ENCODE measurements around the gene TLE3.

The TLE3 gene

DNA sequence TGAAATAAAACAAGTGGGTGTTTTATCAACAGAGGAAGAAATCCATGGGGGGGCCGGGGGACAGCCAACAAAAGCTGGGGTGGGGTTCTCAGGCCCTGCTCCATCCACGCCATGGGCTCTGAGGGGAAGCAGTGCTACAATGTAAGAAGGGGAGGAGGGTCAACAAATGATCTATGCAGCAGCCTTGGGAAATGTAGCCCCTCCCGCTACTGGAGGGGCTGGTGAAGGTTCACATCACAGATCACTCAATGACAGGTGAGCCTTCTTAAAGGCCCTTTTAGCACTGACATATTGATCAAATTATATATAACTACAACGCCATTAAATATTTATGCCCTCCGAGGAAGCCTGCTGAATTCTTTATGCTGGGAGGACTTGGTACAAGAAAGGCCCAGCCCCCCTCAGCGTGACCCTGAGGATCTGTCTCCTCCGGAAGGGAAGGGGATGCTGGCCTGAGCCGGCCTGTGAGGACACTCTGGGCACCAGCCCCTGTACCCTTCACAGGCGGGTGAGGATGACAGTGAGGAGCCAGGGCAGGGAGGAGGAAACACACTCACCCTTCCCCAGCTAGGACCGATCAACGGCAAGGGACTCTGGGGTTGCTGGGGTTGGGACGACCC lies 15.3 kb downstream of the TLE3 start:
- DNase-seq, result no peak

GRCh38 chr15:70081612-70082011 lies 16.1 kb downstream of the TLE3 start:
- no peak for DNase-seq

DNA sequence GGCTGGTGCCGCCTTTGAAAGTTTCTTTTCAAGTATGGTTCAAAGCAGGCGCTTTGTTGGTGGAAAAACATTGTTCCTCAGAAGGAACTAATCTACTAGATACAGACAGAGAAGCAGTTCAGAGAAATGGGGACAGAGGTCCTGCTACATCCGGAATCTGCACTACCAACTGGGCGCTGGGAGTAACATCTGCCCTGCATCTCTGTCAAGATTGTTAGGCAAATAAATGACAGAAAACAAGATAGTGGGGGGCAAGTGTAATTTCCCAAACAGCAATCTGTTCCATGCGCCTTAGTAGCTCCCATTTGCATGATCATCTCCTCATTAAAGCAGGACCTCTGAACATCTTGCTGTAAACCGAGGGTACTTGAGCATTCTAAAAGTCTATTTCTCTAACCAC lies 17.4 kb downstream of the TLE3 start:
- no peak for DNase-seq

- no peak for DNase-seq
Measured at GRCh38 chr15:70079888-70080287, 17.8 kb downstream of the TLE3 start.

GRCh38 chr15:70078578-70079417 lies 18.9 kb downstream of the TLE3 start:
- DNase-seq, result no peak

GRCh38 chr15:70077188-70078147 lies 20.2 kb downstream of the TLE3 start:
- DNase-seq, result no peak

DNA sequence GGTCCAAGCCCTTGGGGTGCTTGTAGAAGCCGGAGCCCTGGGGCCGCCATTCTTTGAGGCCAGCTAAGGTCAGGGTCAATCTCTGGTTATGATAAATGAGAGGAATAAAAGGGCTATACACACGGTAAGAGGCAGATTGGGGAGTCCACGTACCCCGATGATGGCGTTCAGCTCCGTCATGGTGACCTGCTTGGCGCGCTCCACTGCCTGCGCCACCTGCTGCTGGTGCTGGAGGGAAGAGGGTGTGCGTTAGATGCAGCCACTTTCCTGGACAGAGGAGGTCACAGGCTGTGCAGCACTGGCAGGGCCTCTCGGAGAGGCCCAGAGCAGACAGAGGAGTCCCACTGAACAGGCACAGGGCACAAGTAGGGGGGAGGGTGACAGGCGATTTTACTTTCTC lies 23.3 kb downstream of the TLE3 start:
- no peak for DNase-seq

DNA sequence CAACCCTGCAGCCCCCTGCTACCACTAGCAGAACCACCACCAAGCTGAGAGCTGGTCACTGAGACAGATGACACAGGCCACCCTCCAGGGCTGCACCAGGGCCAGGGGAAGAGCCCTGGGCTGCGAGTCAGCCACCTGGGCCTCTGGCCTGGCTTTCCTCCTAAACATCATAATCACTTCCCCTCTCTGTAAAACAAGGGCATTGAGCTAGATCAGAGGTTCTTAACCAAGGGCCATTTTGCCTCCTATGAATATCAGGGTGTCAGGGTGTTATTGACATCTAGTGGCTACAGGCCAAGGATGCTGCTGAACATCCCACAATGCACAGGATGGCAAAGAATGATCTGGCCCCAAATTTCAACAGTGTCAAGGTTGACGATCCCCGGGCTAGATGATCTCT lies 25.2 kb downstream of the TLE3 start:
- DNase-seq, result no peak

DNA sequence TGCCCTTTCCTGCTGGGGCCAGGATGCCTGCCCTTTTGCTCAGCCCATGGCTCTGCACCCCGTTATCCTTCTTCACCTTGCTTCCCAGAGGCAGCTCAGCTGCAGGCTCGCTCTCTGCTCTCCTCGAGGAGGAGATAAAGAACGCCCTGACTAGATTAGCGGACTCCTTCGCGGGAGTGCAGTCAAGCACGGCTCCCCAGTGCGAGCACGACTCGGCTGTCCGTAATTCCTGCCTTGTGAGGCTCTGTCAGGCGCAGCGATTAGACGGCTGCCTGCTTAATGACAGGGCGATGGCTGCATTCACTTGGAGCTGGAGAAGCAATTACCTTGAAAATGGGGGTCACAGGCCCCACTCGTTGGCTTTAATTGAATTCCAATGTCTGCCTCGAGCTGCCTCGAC lies 25.9 kb downstream of the TLE3 start:
- no peak for DNase-seq

- no peak for DNase-seq
Measured at GRCh38 chr15:70069716-70070115, 28.0 kb downstream of the TLE3 start.

DNA sequence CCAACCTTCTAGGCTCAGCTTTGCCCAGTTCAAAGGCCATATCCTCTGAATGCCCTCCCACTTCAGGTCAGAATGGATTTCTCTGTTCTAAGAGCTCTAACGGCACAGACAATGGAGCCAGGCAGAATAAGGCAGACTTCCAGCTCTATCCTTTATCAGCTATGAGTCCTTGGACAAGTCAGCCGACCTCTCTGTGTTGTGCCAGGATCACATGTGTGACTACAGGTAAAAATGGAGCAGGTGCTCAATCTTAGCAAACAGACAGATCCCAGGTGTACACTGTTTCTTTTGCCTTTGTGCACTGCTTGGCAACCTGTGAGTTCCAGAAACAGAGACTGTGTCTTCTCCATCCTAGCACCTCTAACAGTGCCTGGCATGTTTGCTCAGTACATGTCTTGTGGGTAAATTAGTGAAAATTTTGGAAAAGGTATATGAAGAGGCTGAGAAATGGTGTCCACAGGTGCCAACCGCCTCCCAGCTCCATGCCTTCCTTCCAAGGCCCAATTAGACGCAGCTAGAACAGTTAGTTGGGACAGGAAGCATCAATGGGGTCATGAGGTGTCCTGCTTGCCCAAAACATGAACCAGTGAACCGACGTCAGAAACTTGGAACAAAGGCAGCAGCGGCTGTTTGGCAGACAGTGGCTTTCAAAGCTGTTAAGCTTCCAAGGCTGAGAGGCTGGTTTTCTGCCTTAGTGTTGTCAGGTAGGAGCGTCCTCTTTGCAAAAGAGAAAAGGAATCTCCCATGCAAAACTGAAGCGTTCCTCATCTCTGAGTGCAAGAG lies 28.7 kb downstream of the TLE3 start:
- DNase-seq, result peak; percentile 42

GRCh38 chr15:70067681-70068080 lies 30.0 kb downstream of the TLE3 start:
- DNase-seq, result no peak

DNA sequence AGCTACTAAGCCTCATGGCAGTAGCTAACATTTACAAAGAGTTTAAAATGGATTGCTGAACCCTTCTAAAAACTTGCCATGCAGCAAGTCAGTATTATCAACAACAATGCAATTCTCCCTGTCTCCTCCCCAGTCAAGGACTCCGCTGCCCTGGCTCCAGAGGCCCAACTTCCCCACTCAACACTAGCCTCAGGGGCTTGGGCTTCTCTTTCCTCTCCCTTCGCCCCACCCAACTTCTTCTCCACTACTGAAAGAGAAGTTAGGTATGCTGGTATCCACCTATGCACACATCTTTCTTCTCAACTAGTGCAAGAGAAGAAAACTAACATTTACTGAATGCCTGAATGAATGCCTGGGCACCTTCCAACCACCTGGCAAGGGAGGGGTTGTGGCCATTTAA lies 30.7 kb downstream of the TLE3 start:
- DNase-seq, result no peak

GRCh38 chr15:70066447-70066846 lies 31.3 kb downstream of the TLE3 start:
- no peak for DNase-seq

DNA sequence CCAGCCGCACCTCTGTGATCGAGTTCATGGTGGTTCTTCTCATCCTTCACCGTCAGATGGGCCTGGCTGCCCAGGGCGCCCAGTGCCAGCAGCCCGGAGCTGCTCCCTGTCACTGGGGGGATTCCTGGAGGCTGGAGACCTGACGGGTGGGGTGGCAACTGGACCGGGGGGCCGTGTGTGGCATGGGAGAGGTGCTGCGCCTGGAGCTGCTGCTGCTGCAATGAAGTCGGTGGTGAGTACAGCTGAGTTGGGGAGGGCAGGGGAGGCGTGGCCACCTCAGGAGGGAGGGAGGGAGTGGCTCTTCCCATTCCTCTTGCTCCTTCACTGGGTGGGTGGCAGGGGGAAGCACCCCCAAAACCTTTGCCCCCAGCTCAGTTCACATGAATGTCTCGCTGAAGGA lies 31.7 kb downstream of the TLE3 start:
- DNase-seq, result no peak

DNA sequence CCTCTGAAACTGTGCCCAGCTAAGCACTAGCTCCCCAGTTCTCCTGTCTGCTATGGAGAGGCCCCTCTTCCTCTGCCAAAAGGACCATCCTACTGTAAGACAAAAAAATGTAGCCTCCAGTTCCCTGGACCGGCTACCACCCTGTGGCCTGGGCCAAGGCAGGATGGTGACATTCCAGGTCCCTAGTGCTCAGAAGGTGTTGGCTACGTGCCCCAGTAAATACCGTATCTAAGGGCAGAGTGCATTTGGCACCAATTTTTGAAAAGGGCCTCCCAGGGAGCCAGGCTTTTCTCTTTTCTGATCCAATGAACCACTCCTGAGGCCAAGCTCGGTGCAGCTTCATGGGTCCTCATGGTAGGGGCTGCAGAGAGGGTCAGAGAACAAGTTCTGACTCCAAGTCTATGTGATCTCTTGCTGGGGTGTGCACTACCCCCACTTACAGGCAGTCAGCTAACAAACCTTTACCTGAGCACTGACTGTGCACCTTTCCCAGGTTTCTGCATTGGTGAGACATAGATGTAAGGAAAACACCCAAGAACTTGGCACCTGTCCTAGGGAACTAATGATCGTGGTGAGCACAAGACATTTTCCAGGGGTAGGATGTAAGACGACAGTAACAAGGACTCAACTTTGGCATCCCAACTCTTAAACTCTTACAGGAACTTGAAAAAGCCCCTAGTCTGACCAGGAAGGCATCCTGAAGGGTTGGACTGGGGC lies 32.6 kb downstream of the TLE3 start:
- no peak for DNase-seq

GRCh38 chr15:70064441-70064840 lies 33.3 kb downstream of the TLE3 start:
- DNase-seq, result no peak

DNA sequence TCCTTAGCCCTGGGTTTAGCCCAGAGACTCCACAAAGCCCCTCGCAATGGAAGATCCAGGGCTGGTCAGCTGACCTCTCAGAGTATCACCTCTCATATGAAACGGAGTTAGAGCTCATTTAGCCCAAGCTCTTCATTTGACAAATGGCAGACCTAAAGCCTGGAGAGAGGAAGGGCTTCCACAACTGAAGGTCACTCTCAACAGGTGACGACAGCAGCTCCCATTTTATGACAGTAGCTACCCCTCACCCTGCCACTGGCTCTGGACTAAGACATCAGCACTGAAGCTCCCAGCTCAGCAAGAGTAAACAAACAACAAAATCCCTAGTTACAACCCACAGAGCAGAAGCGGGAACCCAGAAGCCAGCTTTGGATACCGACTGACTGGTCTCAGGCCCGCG lies 33.7 kb downstream of the TLE3 start:
- no peak for DNase-seq

DNA sequence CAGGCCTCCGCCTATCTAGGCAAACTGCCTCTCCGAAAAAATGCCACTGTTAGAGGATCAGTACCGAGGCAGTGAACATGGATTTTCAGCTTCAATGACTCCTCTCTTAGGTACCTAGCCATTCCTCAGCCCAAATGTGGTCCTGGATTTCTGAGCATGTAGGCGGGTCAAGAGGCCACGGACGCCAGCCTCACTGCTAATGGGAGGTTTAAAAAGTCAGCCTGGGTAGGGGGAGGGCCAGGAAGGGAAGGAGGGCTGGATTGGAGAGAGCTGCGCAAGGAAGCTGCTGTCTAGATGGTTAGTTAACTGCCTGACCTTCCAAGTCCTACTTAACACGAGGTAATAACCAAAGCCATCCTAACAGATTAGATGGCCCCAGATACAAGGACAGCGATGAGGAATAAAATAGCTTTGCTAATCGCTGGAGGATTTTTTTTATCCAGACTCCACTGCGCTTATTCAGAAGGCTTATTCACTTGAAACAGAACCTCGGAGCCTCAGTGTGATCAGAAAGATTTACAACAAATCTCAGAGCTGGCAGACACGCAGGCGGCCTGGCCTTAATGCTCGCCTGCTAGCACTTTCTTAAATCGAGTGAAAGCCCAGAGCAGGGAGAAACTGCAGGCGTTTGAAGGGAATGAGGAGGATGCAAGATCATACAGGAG lies 34.3 kb downstream of the TLE3 start:
- no peak for DNase-seq

DNA sequence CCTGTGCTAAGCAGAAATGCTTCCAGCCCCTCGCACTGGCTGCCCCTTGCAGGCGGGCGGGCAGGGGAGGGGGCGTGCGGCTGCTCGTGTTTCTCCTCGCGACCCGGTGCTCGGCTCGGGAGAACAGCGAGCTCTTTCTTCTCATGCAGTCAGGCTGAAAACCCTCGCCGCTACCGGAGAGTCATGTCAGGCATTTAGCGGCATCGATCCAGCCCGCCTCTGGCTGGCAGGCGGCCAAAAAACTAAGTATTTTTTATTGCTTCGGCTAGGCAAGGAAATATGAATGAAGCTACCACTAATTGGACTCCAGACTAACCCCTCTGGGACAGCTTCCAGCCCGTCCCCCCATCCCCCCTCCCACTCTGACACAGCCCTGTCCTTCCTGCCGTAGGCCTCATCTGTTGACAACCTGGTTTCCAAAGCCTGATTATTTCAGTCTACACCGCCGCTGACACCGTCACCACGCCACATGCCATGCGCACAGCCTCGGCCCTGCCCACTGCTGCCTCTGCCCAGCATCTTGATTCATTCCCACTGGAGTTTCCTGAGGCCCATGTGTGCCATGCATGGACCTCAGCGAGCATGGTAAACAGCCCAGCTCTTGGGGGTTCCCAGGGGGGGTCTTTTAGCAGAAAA lies 35.3 kb downstream of the TLE3 start:
- DNase-seq, result no peak

DNA sequence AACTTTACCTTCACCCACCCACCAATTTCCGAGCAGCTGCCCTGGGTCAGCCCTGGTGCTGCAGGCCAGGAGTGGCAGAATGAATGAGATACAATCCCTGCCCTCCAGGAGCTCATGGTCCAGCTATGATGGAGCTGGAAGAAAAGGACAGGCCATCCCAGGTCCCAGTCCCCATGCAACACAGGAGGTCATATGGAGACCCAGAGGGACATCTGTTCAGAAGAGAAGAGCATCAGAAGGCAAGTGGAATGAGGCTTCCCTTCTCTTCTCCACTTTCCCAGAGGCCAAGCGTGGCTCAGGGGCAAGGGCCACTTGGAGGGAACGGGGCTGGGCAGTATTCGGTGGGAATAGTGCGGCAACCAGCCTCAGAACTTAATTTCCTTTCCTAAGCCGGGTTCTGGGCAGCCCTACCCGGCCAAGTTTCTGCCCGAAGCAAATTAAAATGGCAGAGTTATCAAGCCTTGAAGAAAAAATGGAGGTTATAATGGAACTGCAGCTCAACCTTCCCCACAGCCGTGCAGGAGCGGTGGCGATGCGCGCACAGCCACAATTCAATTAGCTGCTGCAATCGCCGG lies 35.9 kb downstream of the TLE3 start:
- no peak for DNase-seq

Data from NCI-H774 (cell line).